H1 (cell line): Measurements from ENCODE around the gene PRRG4. TPM values are rescaled to one million over a fixed set of nuclear protein-coding genes. Genes with fewer than 3 reads are reported as not detected.
A peak's percentile ranks its signal among the peaks of the same experiment; 100 is the strongest.

Experiments used
- CTCF ChIA-PET: fragments of 300-600 bp; sonication (Branson Sonifier 250); formaldehyde crosslinking; loops from one replicate; lab custom pipeline; 2021; ENCODE audit not compliant: partially characterized antibody; lab: Charles Lee
- POLR2A ChIA-PET: fragments of 300-600 bp; sonication (Branson Sonifier 250); formaldehyde crosslinking; loops from one replicate; lab custom pipeline; 2021; ENCODE audit warnings: inconsistent platforms; ENCODE audit not compliant: partially characterized antibody; lab: Charles Lee
- DNase-seq, 2 experiments: peaks; one replicate each; pipeline versions ENCODE4 v3.0.0 to v3.0.0-alpha.2; 2010 to 2022; ENCODE audit warnings: low spot score in 2 of 2, low read depth in 1 of 2, mixed read lengths in 1 of 2
- FAIRE-seq: peaks from 2 replicates; lab custom pipeline; 2011; peaks lifted over from hg19 to GRCh38; lab: Jason Lieb, UNC
- H2AFZ ChIP-seq: 2 replicates; pipeline ENCODE4 v1.8.1; 2012; ENCODE audit warnings: low read length, inconsistent platforms
- H2AK5ac ChIP-seq: 2 replicates; pipeline ENCODE4 v1.6.1; 2013; ENCODE audit warnings: low read depth, low read length
- H2BK120ac ChIP-seq: replicated peaks from 2 replicates; pipeline ENCODE3; 2013; ENCODE audit warnings: low read depth, low read length, inconsistent platforms
- H2BK12ac ChIP-seq: 2 replicates; pipeline ENCODE4 v1.6.1; 2013; ENCODE audit warnings: low read depth, low read length
- H2BK15ac ChIP-seq: 2 replicates; pipeline ENCODE4 v1.6.1; 2013; ENCODE audit warnings: low read length
- H2BK20ac ChIP-seq: 2 replicates; pipeline ENCODE4 v1.6.1; 2013; ENCODE audit warnings: low read length
- H2BK5ac ChIP-seq: 2 replicates; pipeline ENCODE4 v1.6.1; 2013; ENCODE audit warnings: low read depth, low read length
- H3K14ac ChIP-seq: 2 replicates; pipeline ENCODE4 v1.6.1; 2013; ENCODE audit warnings: inconsistent platforms; ENCODE audit not compliant: insufficient read length
- H3K18ac ChIP-seq: 2 replicates; pipeline ENCODE4 v1.6.1; 2013; ENCODE audit warnings: low read length; ENCODE audit errors: extremely low read depth
- H3K23ac ChIP-seq: 2 replicates; pipeline ENCODE4 v1.6.1; 2013; ENCODE audit warnings: inconsistent platforms; ENCODE audit not compliant: insufficient read length
- H3K23me2 ChIP-seq: 2 replicates; pipeline ENCODE4 v1.6.1; 2013; ENCODE audit warnings: low read depth, low read length
- H3K27ac ChIP-seq: 2 replicates; pipeline ENCODE4 v1.6.1; 2011; ENCODE audit warnings: low read depth, low read length, inconsistent platforms
- H3K27me3 ChIP-seq, 4 experiments: replicated peaks in 1 of 4; 1 replicate in 1 of 4; 2 replicates in 3 of 4; pipeline versions ENCODE4 v1.6.1 to v1.8.1; 2011 to 2013; ENCODE audit warnings: low read length in 3 of 4, mild to moderate bottlenecking in 3 of 4, inconsistent platforms in 2 of 4, mixed read lengths in 2 of 4, moderate library complexity in 1 of 4; ENCODE audit not compliant: control insufficient read depth in 3 of 4, insufficient read depth in 3 of 4; ENCODE audit errors: extremely low read depth in 1 of 4
- H3K36me3 ChIP-seq, 4 experiments: 2 replicates each; pipeline versions ENCODE4 v1.6.1 to v1.8.1; 2011 to 2013; ENCODE audit warnings: mild to moderate bottlenecking in 4 of 4, low read length in 3 of 4, moderate library complexity in 2 of 4, control low read depth in 1 of 4, inconsistent platforms in 1 of 4; ENCODE audit not compliant: insufficient read depth in 4 of 4, control insufficient read depth in 2 of 4
- H3K4ac ChIP-seq: replicated peaks from 2 replicates; pipeline ENCODE3; 2013; ENCODE audit warnings: low read length, low read depth, mixed read lengths, inconsistent platforms; ENCODE audit not compliant: insufficient read length
- H3K4me1 ChIP-seq, 4 experiments: replicated peaks in 1 of 4; 1 replicate in 1 of 4; 2 replicates in 3 of 4; pipeline versions ENCODE4 v1.6.1 to v1.8.1; 2011 to 2013; ENCODE audit warnings: low read length in 3 of 4, inconsistent platforms in 2 of 4, mixed read lengths in 1 of 4; ENCODE audit not compliant: insufficient read depth in 4 of 4, control insufficient read depth in 3 of 4
- H3K4me2 ChIP-seq, 2 experiments: 2 replicates each; pipeline versions ENCODE4 v1.6.1 to v1.8.1; 2011 to 2013; ENCODE audit warnings: low read depth in 2 of 2, low read length in 2 of 2, control low read depth in 1 of 2, inconsistent platforms in 1 of 2, mild to moderate bottlenecking in 1 of 2; ENCODE audit not compliant: insufficient read depth in 1 of 2
- H3K4me3 ChIP-seq, 4 experiments: fragments of 200-600, 300-600 bp in 1 of 4; sonication (generic), shearing (Covaris generic), sonication (Bioruptor Twin) in 1 of 4; 2 replicates each; pipeline versions ENCODE4 v1.5.1 to v1.8.1; 2011 to 2016; ENCODE audit warnings: low read length in 4 of 4, low read depth in 3 of 4, control low read depth in 2 of 4, inconsistent platforms in 2 of 4, mild to moderate bottlenecking in 2 of 4, mixed read lengths in 1 of 4, moderate library complexity in 1 of 4; ENCODE audit not compliant: insufficient read depth in 2 of 4; ENCODE audit errors: extremely low read depth in 1 of 4
- H3K56ac ChIP-seq: replicated peaks from 2 replicates; pipeline ENCODE3; 2013; ENCODE audit warnings: low read depth, mild to moderate bottlenecking, mixed read lengths, low read length, inconsistent platforms; ENCODE audit not compliant: insufficient read length
- H3K79me1 ChIP-seq: 2 replicates; pipeline ENCODE4 v1.6.1; 2013; ENCODE audit warnings: low read depth, low read length, control low read depth
- H3K79me2 ChIP-seq, 2 experiments: 2 replicates each; pipeline versions ENCODE4 v1.6.1 to v1.8.1; 2012 to 2013; ENCODE audit warnings: low read length in 2 of 2, mild to moderate bottlenecking in 2 of 2, inconsistent platforms in 1 of 2; ENCODE audit not compliant: insufficient read depth in 2 of 2, control insufficient read depth in 1 of 2
- H3K9ac ChIP-seq, 4 experiments: replicated peaks in 1 of 4; 1 replicate in 1 of 4; 2 replicates in 3 of 4; pipeline versions ENCODE4 v1.6.1 to v1.8.1; 2011 to 2013; ENCODE audit warnings: low read depth in 3 of 4, low read length in 3 of 4, control low read depth in 2 of 4, mild to moderate bottlenecking in 2 of 4, moderate library complexity in 2 of 4, inconsistent platforms in 1 of 4; ENCODE audit errors: extremely low read depth in 1 of 4
- H3K9me3 ChIP-seq, 2 experiments: 2 replicates each; pipeline versions ENCODE4 v1.6.1 to v1.8.1; 2012 to 2013; ENCODE audit warnings: mild to moderate bottlenecking in 2 of 2, moderate library complexity in 2 of 2, control low read depth in 1 of 2, inconsistent platforms in 1 of 2, low read depth in 1 of 2, low read length in 1 of 2, mixed read lengths in 1 of 2; ENCODE audit not compliant: insufficient read depth in 2 of 2
- H4K20me1 ChIP-seq, 2 experiments: replicated peaks in 1 of 2; 2 replicates each; pipeline versions ENCODE3 to v1.8.1; 2011 to 2013; ENCODE audit warnings: inconsistent platforms in 2 of 2, low read length in 2 of 2, mild to moderate bottlenecking in 1 of 2; ENCODE audit not compliant: insufficient read depth in 2 of 2, control insufficient read depth in 1 of 2
- H4K5ac ChIP-seq: 2 replicates; pipeline ENCODE4 v1.6.1; 2013; ENCODE audit warnings: low read length, low read depth, mixed read lengths, inconsistent platforms; ENCODE audit not compliant: insufficient read length
- H4K8ac ChIP-seq: 2 replicates; pipeline ENCODE4 v1.8.0; 2013; ENCODE audit warnings: mild to moderate bottlenecking, moderate library complexity, low read length, inconsistent platforms; ENCODE audit not compliant: insufficient read depth; ENCODE audit errors: extremely low read depth
- H4K91ac ChIP-seq: replicated peaks from 2 replicates; pipeline ENCODE3; 2013; ENCODE audit warnings: low read length, mixed read lengths, inconsistent platforms; ENCODE audit not compliant: insufficient read length
- CREB1 ChIP-seq: IDR thresholded peaks from 2 replicates; pipeline ENCODE4 v1.6.1; 2012; ENCODE audit warnings: inconsistent platforms
- EP300 ChIP-seq, 2 experiments: IDR thresholded peaks; 1 replicate in 1 of 2; 2 replicates in 1 of 2; pipeline ENCODE4 v1.6.1; 2011 to 2012; ENCODE audit warnings: low read depth in 2 of 2, low read length in 2 of 2, mild to moderate bottlenecking in 2 of 2, borderline replicate concordance in 1 of 2, inconsistent platforms in 1 of 2, moderate library complexity in 1 of 2
- FOSL1 ChIP-seq: IDR thresholded peaks from 2 replicates; pipeline ENCODE4 v1.6.1; 2011; ENCODE audit warnings: mild to moderate bottlenecking, low read depth, low read length, moderate library complexity; ENCODE audit not compliant: insufficient read depth
- KDM1A ChIP-seq: fragments of 200-600, 300-600 bp; sonication (generic); IDR thresholded peaks from 2 replicates; pipeline ENCODE4 v1.7.1; 2016; ENCODE audit warnings: mild to moderate bottlenecking, low read length, borderline replicate concordance
- POLR2A ChIP-seq, 2 experiments: IDR thresholded peaks; 1 replicate in 1 of 2; 2 replicates in 1 of 2; pipeline ENCODE4 v1.6.1; 2011; ENCODE audit warnings: low read depth in 2 of 2, low read length in 2 of 2, mild to moderate bottlenecking in 2 of 2; ENCODE audit errors: control extremely low read depth in 1 of 2
- RAD21 ChIP-seq, 2 experiments: IDR thresholded peaks in 1 of 2; conservative IDR thresholded peaks in 1 of 2; 2 replicates each; pipeline ENCODE4 v1.6.1; 2011; ENCODE audit warnings: low read depth in 2 of 2, low read length in 2 of 2, improper control_type of control experiment in 1 of 2, inconsistent platforms in 1 of 2, mild to moderate bottlenecking in 1 of 2, moderate library complexity in 1 of 2
- YY1 ChIP-seq: IDR thresholded peaks from 2 replicates; pipeline ENCODE4 v1.6.1; 2011; ENCODE audit warnings: low read depth, mild to moderate bottlenecking, low read length
- WGBS, 2 experiments: shearing (Covaris generic) in 1 of 2; methylation state at CpG; one replicate each; pipeline versions ENCODE4 v1.1.6 to v1.1.7; 2013 to 2015; ENCODE audit warnings: low lambda C conversion rate in 2 of 2, mixed read lengths in 2 of 2, inconsistent platforms in 1 of 2, low coverage in 1 of 2, missing lambda C conversion rate in 1 of 2; ENCODE audit not compliant: insufficient replicate concordance in 2 of 2, insufficient coverage in 1 of 2, insufficient read length in 1 of 2; ENCODE audit errors: extremely low coverage in 1 of 2, missing lambda C conversion rate in 1 of 2; 5-methylcytosine and 5-hydroxymethylcytosine counted together
- polyA plus RNA-seq, 7 experiments: library from polyadenylated mRNA; depleted of rRNA in 3 of 7; stranded (reverse) in 5 of 7; unstranded in 2 of 7; fragments of >200 nt in 5 of 7; fragments of 200-250 nt in 2 of 7; gene quantifications; 1 replicate in 5 of 7; 2 replicates in 1 of 7; 4 replicates in 1 of 7; pipeline versions ENCODE4 v1.2.1 to v1.2.3, GENCODE V29; 2011 to 2013; ENCODE audit warnings: missing spikeins in 2 of 7, mixed read lengths in 2 of 7
- total RNA-seq: library from RNA; stranded (reverse); fragmentation: NEBNext Ultra II Directional; extraction: Animal tissue kit (Norgen Biotek cat#: 25700); gene quantifications from 2 replicates; pipeline ENCODE4 v1.2.1, GENCODE V29; 2021
- TF ChIP-seq, protein P1 (sequence below): IDR thresholded peaks from 2 replicates; pipeline ENCODE4 v1.6.1; 2011; ENCODE audit warnings: low read depth, mild to moderate bottlenecking, low read length; ENCODE audit not compliant: insufficient read depth
- TF ChIP-seq, protein P2 (sequence below): IDR thresholded peaks from 2 replicates; pipeline ENCODE4 v1.6.1; 2012; ENCODE audit warnings: low read length, inconsistent platforms

Gene PRRG4
- total and polyA plus RNA-seq, 2 of the 8 experiments (the other 6 are each of a cell fraction or from before 2014, with no cell fraction given) = 0.65 to 1.7 TPM

DNA sequence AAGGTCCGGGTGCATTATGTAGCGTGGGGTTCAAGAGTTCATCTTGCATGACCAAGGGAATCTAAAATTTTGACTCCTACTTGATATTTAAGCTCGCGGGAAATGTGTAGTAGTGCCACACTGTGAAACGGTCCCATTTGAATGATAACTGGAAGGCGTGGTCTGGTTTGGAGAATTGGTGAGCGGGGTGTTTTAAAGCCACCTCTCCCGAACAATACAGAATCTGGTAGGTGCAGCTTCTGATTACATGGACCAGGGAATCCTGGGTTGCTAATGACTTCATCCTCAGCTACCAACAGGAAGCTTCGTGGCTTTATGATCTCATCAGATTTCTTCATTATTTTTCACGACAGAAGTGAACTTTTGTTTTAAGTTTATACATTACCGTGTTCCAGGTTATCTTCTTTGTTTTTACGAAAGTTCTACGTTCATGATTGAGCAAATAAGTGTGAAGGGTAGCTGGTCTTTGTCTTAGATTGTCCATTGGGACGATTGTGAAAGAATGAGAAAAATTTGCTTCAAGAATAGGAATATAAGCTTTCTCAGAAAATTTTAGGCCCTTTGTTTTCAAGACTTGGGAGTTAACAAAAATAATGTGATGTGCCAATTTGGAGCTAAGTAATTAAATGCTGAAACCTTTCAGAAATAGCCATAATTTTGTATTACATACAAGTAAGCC lies 64.6 kb downstream of the PRRG4 start:
- no peak overlapping the region for H2BK120ac ChIP-seq
- POLR2A ChIA-PET = interaction anchor here (0.7 to 4.3 kb wide), 15 partner anchors 9 to 145 kb away, joined by 3 to 35 read pairs (median 4); partner anchors contain the start of genes DEPDC7 and TCP11L1
- H3K56ac ChIP-seq = peak overlapping the region; percentile 33
- FAIRE-seq = peak; percentile 87
- H3K9ac ChIP-seq = peak overlapping the region; percentile 88 to 91 (median 90); a peak in 6 of 7 replicates
- H3K79me1 ChIP-seq = peaks cover 5% of the 10 kb centered on the region; the same call in 1 of the 2 replicates
- peak overlapping the region; percentile 81; the same call in 1 of the 2 replicates for H2BK5ac ChIP-seq
- H3K4me2 ChIP-seq = peak overlapping the region; percentile 69 to 91
- peak overlapping the region; percentile 99 for H4K5ac ChIP-seq
- no peak overlapping the region for H2AFZ ChIP-seq
- no peaks in the 10 kb centered on the region for H3K9me3 ChIP-seq
- no peak for DNase-seq
- H3K27me3 ChIP-seq = no peaks in the 10 kb centered on the region
- H3K4me3 ChIP-seq = peak overlapping the region; percentile 84 to 98 (median 93)
- H3K23me2 ChIP-seq = no peaks in the 10 kb centered on the region
- H2BK15ac ChIP-seq = no peak overlapping the region
- no peak overlapping the region for H3K23ac ChIP-seq
- H4K91ac ChIP-seq = peak overlapping the region; percentile 12
- H4K8ac ChIP-seq = no peak overlapping the region
- H2BK20ac ChIP-seq = no peak overlapping the region
- CTCF ChIA-PET = interaction anchor here (0.6 to 2.2 kb wide), 8 partner anchors 9 to 145 kb away, joined by 3 to 6 read pairs (median 4); no protein-coding TSS in a partner anchor
- WGBS, 2 experiments = 1% methylated on average over 14 of the region's 14 CpGs; no CpG with 5 or more reads in 1 of the 2 experiments
- H3K4ac ChIP-seq = no peak overlapping the region
- 0 out of 2 replicates have a peak overlapping the region, but pooled peaks have one; percentile 7 for H2AK5ac ChIP-seq
- peak overlapping the region; percentile 88 for H3K18ac ChIP-seq
- H3K79me2 ChIP-seq = peaks cover 40 to 60% of the 10 kb centered on the region in 2 experiments
- H2BK12ac ChIP-seq = no peak overlapping the region
- no peak overlapping the region for H3K14ac ChIP-seq
- peaks cover 10 to 17% of the 10 kb centered on the region in 2 experiments for H4K20me1 ChIP-seq
- H3K4me1 ChIP-seq = peaks cover 2 to 25% (median 7%) of the 10 kb centered on the region in 4 experiments
- peaks cover 0 to 31% (median 1%) of the 10 kb centered on the region in 4 experiments; a peak in 4 of 8 replicates for H3K36me3 ChIP-seq
- H3K27ac ChIP-seq = peak overlapping the region; percentile 97
- TF ChIP-seq EP300 (IDR thresholded peaks at IDR 0.05; ENCODE audit: borderline replicate concordance in 1 of 2, low read depth in 2 of 2, low read length in 2 of 2) = no peak
- TF ChIP-seq POLR2A (IDR thresholded peaks at IDR 0.05; ENCODE audit: control extremely low read depth in 1 of 2, low read depth in 2 of 2, low read length in 2 of 2) = peak; percentile 28 to 87
- TF ChIP-seq RAD21 (IDR thresholded peaks at IDR 0.05 in 1 of 2, conservative IDR thresholded peaks at IDR 0.05 in 1 of 2; ENCODE audit: low read depth in 2 of 2, low read length in 2 of 2) = no peak
- TF ChIP-seq KDM1A = no peak
- TF ChIP-seq CREB1 = 0 out of 2 replicates have a peak, but pooled peaks have one; percentile 7
- TF ChIP-seq, protein P1, sequence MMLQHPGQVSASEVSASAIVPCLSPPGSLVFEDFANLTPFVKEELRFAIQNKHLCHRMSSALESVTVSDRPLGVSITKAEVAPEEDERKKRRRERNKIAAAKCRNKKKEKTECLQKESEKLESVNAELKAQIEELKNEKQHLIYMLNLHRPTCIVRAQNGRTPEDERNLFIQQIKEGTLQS = no peak
- TF ChIP-seq, protein P2, sequence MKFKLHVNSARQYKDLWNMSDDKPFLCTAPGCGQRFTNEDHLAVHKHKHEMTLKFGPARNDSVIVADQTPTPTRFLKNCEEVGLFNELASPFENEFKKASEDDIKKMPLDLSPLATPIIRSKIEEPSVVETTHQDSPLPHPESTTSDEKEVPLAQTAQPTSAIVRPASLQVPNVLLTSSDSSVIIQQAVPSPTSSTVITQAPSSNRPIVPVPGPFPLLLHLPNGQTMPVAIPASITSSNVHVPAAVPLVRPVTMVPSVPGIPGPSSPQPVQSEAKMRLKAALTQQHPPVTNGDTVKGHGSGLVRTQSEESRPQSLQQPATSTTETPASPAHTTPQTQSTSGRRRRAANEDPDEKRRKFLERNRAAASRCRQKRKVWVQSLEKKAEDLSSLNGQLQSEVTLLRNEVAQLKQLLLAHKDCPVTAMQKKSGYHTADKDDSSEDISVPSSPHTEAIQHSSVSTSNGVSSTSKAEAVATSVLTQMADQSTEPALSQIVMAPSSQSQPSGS = no peak
- no peak for TF ChIP-seq YY1
- no peak for TF ChIP-seq FOSL1
